ENCODE data around the gene PCSK6. TPM values are rescaled to one million over a fixed set of nuclear protein-coding genes. Genes with fewer than 3 reads are reported as not detected.
A peak's percentile ranks its signal among the peaks of the same experiment; 100 is the strongest.

Gene PCSK6
- total RNA-seq, 2 donors from 2014 or later = 36.4 to 66.2 TPM

DNA sequence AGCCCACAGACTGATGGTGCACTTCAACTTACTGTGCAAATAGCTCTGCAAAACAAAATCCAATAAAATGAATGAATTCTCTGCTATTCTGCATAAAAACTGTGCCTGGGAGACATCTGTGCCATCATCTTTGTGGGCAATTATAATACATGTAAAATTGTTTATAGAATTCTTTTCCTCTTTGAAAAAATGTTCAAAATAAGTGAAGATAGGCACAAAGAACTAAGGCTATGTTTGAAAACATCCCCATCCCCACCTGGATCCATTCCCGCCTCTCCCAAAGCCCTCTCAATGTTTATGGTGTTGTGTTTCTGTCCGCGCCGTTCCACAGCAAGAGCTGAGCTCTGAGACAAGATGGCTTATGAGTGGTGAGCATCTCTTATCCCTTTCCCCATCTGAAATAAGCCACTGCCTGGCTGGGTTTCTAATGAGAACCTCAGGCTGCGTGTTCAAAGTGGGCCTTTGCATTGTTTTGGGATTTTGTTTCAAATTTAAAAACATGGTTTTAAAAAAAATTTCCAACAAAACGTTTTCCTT is 172.1 kb downstream of the PCSK6 start:
- ATAC-seq (no peak), DNase-seq (no peak)

GRCh38 chr15:101316529-101316928 is 173.0 kb downstream of the PCSK6 start:
- ATAC-seq (no peak), DNase-seq (peak in 1 of 2 donors; percentile 1)

More for the DNA sequence above, 172.1 kb downstream of the PCSK6 start:
- intact Hi-C loops (cut with DNase I, micrococcal nuclease) = no loop called here

GRCh38 chr15:101315736-101316135 is 173.8 kb downstream of the PCSK6 start:
- DNase-seq (no peak), ATAC-seq (no peak)
- intact Hi-C loops (cut with DNase I, micrococcal nuclease) = no loop called here

More at GRCh38 chr15:101316529-101316928, 173.0 kb downstream of the PCSK6 start:
- intact Hi-C loops (cut with DNase I, micrococcal nuclease) = no loop called here

- intact Hi-C loops (cut with DNase I, micrococcal nuclease) = no loop called here
- DNase-seq (peak in 1 of 2 donors; percentile 1), ATAC-seq (no peak)
Measured at GRCh38 chr15:101314336-101315125, 175.0 kb downstream of the PCSK6 start.

DNA sequence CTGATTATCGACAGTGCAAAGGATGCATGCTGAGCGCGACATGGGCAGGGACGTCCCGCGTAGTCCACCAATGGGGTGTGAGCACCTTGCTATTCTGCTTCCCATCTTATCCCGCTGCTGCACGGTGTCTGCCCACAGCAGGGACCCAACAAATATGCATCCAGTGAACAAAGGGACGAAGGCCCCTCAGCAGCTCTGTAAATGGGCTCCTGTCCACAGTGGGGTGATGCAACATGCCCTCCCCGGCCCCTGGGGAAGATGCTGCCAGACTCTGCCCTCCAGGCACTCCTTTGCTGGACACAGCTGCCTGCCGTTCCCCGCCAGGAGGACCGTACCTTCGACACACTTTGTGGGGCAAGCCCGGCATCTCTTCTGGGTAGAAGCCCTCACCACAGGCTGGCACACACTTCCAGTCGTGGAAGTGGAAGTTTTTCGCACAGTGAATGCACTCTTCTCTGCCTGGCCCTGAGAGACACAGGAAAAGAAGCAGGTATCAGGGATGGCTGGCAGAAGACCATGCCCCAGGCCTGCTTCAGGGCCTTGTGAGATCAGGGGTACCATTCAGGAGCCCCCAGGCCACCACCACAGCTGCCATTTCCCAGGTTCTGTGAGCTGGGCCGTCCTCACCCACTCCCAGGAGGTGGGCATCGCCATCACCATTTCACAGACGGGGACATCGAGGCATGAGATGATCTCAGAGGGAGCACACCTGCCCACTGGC is 176.3 kb downstream of the PCSK6 start:
- ATAC-seq = no peak
- intact Hi-C loops (cut with DNase I, micrococcal nuclease) = no loop called here
- DNase-seq = no peak

DNA sequence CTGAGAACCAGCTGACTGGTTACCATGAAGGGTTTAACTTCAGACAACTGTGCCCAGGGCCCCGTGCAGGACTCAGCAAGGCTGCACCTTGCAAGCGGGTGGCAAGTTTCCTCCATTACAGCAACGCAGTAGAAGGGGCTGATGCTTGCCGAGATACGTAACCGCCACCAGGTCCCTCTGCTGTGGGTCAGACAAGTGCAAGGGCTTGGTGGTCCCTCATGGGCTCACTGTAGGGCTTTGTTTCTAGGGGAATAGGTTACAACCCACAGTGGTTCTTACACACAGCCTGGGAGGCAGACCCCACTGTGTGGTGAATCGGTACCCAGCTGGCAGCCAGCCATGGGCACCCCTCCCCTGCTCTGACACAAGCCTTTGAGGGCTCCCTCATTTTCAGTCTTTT is 179.0 kb downstream of the PCSK6 start:
- DNase-seq (no peak), ATAC-seq (no peak)
- intact Hi-C loops (cut with DNase I, micrococcal nuclease) = no loop called here

- intact Hi-C loops (cut with DNase I, micrococcal nuclease) = no loop called here
- peak in 1 of 2 donors; percentile 0 for DNase-seq
Measured at GRCh38 chr15:101310161-101310480, 179.4 kb downstream of the PCSK6 start.

GRCh38 chr15:101309436-101310160 is 179.9 kb downstream of the PCSK6 start:
- intact Hi-C loops (cut with DNase I, micrococcal nuclease) = no loop called here
- no peak for ATAC-seq
- peak in 1 of 2 donors; percentile 2 for DNase-seq

More at GRCh38 chr15:101310161-101310480, 179.4 kb downstream of the PCSK6 start:
- no peak for ATAC-seq

DNA sequence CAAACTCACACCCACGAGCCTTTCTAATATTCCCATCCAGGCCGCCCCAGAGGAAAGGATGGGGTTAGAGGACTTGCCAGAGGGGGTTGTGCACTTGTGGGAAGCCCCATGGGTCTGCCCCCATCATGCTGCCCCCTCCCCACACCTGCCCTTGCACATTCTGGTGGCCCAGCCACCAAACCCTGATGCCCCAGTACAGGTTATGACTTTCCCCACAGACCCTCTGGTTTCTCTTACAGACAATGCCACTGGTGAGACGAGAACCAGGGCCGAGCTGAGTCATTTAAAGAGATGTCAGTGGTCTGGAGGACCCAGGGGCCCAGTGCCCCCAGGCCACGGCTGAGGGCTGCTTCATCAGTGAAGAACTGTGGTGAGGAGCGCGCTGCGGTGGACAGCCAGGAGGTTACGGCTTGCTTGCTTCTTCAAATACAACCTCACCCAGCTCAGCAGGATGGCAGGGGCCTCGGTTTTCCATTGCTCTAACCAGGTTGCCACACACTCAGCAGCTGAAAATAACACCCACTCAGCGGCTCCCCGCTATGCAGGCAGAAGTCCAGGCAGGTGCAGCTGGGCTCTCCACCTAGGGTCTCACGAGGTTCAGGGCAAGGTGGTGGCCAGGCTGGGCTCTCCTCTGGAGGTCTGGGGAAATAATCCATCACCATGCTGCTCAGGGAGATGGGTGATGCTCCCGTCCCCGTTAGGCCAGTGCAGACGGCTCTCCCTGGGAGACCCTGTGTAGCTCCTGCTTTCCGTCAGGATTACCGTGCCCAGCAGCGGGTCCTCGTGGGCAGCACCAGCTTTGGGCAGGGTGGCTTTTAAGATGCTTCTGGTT is 180.7 kb downstream of the PCSK6 start:
- intact Hi-C loops (cut with DNase I, micrococcal nuclease) = no loop called here
- ATAC-seq (no peak), DNase-seq (peak in 1 of 2 donors; percentile 2)

DNA sequence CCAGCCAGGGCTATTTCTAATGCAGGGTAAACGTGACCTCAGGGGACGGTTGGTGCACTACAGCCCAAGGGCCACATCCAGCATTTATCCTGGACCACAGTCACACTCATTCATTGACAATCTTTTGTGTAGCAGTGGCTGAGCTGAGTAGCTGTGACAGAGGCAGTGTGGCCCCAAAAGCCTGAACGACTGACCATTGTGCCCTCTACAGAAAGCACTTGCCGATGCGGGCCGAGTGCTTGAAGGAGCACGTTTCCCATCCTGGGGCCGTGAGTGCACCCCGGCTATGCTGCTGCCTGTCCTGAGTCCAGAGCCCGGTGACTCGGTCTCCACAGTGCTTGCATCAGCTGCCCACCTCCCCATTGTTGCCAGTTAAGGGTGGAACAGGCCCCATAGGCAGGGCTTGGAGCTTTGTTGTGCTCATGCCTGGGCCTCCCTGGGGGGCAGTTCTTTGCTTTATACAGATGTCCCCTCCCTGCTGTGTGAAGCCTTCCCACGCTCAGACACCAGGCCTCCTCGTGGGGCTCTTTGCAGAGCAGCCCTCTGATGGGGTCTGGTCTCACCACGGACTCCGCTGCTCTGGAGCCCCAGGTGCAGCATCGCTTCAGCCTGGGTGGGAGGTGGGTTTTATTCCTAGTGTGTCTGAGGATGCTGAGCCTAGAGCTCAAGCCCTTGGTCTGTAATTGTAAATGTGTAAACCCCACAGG is 181.5 kb downstream of the PCSK6 start:
- ATAC-seq = peak; percentile 7
- intact Hi-C loops (cut with DNase I, micrococcal nuclease) = no loop called here
- DNase-seq = peak in 1 of 2 donors; percentile 1

DNA sequence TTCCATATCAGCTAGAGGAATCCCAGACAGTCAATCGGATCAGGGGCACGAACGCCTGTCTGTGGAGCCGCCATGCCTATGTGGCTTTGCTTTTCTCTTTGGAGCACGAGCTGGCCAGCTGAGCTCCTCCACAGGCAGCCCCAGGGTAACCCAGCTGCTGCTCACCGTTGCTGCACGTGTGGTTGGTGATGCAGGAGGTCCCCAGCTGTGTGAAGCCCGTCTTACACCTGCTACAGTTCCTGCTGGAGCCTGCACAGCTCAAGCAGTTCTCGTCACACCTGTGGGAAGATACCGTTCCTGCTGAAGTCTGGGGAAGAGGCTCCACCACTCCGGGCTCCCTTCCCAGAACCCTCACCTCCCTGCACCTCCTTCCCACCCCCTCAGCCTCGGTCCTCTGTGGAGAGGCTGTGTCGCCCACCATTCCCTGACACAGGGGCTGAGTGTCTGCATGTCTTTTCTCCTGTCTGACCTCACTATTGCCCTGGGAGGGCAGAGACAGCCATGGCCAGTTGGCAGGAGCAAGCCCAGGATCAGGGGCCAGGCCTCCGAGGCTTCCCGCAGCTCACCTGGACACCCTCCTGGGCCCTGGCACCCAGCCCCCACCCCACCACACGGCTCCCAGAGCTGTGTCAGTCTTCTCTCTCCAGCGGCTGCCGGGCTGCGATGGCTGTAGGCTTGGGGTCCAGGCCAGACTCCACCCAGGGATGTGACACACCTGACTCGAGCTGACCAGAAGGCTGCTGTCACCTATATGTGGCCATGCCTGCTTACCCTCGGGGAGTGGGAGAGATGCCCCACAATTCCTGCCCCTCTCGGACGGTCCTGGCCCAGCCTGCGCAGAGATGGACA is 182.2 kb downstream of the PCSK6 start:
- intact Hi-C loops (cut with DNase I, micrococcal nuclease) = no loop called here
- DNase-seq = peak in 1 of 2 donors; percentile 3
- ATAC-seq = peak; percentile 7

DNA sequence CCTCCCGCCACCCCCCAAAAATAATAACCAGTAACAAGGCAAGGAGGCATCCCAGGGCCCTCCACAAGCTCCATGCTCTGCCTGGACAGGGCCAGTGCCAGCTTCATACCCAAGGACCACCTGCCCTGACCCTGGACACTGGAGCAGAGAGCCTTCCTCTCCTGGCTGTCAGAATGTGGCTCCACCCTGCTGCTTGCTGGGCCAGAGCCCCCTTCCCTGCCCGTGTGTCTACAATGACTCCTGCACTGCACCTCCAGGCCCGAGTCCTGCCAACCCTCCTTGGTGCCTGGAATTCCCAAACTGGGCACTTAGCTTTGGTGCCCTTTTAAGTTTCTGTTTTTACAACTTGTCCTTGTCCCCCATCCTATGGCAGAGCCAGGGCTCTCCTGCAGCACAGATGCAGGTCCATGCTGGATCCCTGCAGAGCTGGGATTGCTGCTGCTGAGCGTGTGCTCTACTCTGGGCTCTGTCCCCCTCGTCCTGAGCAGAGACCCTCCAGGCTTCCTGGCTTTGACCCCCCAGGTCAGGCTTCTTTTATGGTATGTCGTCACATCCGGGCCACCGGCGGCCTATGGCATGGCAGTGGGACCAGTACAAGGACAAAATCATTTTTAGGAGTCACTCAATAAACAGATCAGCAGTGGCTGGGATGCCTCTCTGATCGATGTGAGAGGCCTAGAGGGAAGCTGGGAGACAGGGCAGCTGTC is 183.0 kb downstream of the PCSK6 start:
- DNase-seq (peak in 1 of 2 donors; percentile 1), ATAC-seq (no peak)
- intact Hi-C loops (cut with DNase I, micrococcal nuclease) = no loop called here

DNA sequence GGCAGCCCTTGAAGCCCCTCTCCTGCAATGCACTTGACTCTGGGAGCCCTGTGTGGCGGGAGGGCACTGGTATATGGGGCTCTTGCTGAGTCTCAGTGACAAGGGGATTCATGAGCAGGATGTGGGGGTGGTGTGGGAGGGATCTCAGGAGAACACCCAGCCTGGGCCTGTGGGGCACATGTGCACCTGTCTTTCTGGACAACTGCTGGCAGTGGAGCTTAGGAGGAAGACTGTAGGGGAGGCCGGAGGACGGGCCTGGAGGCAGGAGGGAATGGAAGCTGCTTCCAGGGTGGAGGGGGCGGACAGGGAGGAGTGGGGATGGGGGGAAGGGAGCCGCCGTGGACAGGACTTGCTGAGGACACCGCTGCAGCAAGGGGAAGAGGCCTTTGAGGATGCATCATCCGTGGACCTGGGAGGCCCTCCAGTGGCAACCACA is 183.7 kb downstream of the PCSK6 start:
- intact Hi-C loops (cut with DNase I, micrococcal nuclease) = no loop called here
- no peak for ATAC-seq
- no peak for DNase-seq

DNA sequence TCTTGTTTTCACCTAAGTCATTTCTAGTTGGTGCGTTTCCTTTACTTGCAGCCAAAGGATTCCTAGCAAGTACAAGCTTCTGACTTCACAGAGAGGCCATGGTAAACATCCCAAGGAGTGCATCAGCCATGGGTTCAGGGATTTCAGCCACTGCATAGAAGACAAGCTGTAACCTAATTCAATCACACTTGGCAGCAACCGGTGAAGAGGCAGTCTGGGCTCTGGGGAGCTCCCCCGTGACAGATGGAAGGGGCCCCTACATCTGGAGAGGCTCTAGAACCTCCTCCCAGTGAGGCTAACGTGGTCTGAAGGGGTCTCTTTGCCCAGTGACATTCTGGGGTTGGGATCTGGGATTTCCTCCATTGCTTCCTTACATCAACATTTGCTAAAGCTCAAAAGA is 186.1 kb downstream of the PCSK6 start:
- intact Hi-C loops (cut with DNase I, micrococcal nuclease) = loop anchor here in 1 of 2 donors (5.0 kb wide), 1 partner anchor 199 kb away; no protein-coding TSS in a partner anchor
- no peak for DNase-seq
- ATAC-seq = no peak

DNA sequence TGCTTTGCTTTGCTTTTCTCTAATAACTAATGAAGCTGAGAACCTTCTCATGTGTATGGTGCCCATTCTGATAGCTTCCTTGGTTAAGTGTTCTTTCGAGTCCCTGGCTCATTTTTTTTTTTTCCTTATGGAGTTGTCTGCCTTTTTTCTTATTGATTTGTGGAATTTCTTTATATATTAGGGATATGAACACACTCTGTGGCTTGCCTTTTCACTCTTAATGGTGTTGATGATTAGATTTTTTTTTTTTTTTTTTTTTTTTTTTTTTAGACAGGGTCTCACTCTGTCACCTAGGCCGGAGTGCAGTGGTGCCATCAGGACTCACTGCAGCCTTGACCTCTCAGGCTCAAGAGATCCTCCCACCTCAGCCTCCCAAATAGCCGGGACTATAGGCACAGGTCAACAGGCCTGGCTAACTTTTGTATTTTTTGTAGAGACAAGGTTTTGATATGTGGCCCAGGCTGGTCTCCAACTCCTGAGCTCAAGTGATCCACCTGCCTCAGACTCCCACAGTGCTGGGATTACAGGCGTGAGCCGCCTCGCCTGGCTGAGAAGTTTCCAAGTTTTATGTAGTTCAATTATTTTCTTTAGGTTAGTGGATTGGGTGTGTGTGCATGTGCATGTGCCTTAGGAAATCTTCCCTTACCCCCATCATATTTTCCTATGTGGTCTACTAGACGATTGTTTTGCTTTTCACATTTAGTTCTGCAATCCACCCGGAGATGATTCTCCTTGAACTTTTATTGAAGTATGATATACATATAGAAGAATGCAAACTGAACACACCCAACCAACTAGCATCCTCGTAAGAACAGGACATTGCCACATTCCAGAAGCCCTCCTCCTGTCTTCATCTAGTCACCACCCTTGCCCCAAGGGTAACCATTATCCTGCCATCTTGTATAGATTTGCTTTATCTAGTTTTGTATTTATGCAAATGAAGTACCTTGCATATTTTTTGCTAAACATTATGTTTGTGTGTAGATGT is 192.8 kb downstream of the PCSK6 start:
- ATAC-seq (peak; percentile 14), DNase-seq (no peak)
- intact Hi-C loops (cut with DNase I, micrococcal nuclease) = loop anchor here in 1 of 2 donors (5.0 kb wide), 1 partner anchor 346 kb away; no protein-coding TSS in a partner anchor

Data from left colon (tissue), 2 donors.